Measurements from ENCODE around the gene KMT2B.

The KMT2B gene

GRCh38 chr19:35714601-35715354, 3.0 kb upstream of the KMT2B start:
- Histone ChIP-seq H3K9ac (ENCODE audit: low read length) (peak overlapping the region; percentile 77), H3K4me2 (ENCODE audit: low read length) (peak overlapping the region; percentile 83), H3K4me3 (ENCODE audit: low read length) (peak overlapping the region; percentile 78)

DNA sequence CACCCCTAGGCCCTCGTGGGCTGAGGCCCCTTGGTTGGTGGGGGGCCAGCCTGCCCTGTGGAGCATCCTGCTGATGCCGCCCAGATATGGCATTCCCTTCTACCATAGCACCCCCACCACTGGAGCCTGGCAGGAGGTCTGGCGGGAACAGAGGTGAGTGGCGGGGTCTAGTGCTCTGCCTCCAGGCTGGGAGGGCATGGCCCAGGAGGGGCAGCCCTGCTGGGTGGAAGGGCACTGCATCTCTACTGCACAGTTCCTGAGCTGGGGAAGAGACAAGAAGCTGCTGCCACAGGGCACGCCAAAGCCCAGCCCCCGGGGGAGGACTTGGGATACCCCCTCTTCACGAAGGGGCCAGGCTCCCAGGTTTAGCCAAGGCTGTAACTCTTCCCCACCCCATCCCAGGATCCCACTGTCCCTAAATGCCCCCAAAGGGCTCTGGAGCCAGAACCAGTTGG, 2.4 kb upstream of the KMT2B start:
- no peak for TF ChIP-seq CTCF (IDR thresholded peaks at IDR 0.05; ENCODE audit: low read depth, low read length)
- TF ChIP-seq EZH2phosphoT487 (IDR thresholded peaks at IDR 0.05; ENCODE audit: low read depth): no peak
- Histone ChIP-seq H3K9ac (ENCODE audit: low read length) (peak overlapping the region; percentile 67; the same call in 1 of the 2 replicates), H4K20me1 (ENCODE audit: insufficient read depth, low read length) (peaks cover 14% of the 10 kb centered on the region), H3K27me3 (ENCODE audit: low read depth, low read length) (no peaks in the 10 kb centered on the region), H2AFZ (ENCODE audit: low read depth, low read length) (no peak overlapping the region), H3K4me3 (ENCODE audit: low read length) (peak overlapping the region; percentile 80), H3K27ac (ENCODE audit: low read length) (no peak overlapping the region), H3K4me1 (ENCODE audit: low read length) (peaks cover 70% of the 10 kb centered on the region), H3K36me3 (replicated peaks; ENCODE audit: low read depth, low read length) (peaks cover 5% of the 10 kb centered on the region), H3K79me2 (ENCODE audit: low read length) (peaks cover 29% of the 10 kb centered on the region), H3K9me3 (ENCODE audit: insufficient read depth, low read length) (no peaks in the 10 kb centered on the region), H3K4me2 (ENCODE audit: low read length) (peak overlapping the region; percentile 83)

More at GRCh38 chr19:35714601-35715354, 3.0 kb upstream of the KMT2B start:
- Histone ChIP-seq H3K36me3 (replicated peaks; ENCODE audit: low read depth, low read length) (peaks cover under 1% of the 10 kb centered on the region), H3K27ac (ENCODE audit: low read length) (peak overlapping the region; percentile 91), H4K20me1 (ENCODE audit: insufficient read depth, low read length) (peaks cover 14% of the 10 kb centered on the region), H3K9me3 (ENCODE audit: insufficient read depth, low read length) (no peaks in the 10 kb centered on the region), H3K79me2 (ENCODE audit: low read length) (peaks cover 23% of the 10 kb centered on the region), H3K4me1 (ENCODE audit: low read length) (peaks cover 76% of the 10 kb centered on the region), H2AFZ (ENCODE audit: low read depth, low read length) (no peak overlapping the region), H3K27me3 (ENCODE audit: low read depth, low read length) (no peaks in the 10 kb centered on the region)
- TF ChIP-seq CTCF (IDR thresholded peaks at IDR 0.05; ENCODE audit: low read depth, low read length) (peak; percentile 40), EZH2phosphoT487 (IDR thresholded peaks at IDR 0.05; ENCODE audit: low read depth) (no peak)

GRCh38 chr19:35715981-35716800, 1.6 kb upstream of the KMT2B start:
- Histone ChIP-seq H3K79me2 (ENCODE audit: low read length) (peaks cover 34% of the 10 kb centered on the region), H3K4me3 (ENCODE audit: low read length) (peak overlapping the region; percentile 80), H3K27ac (ENCODE audit: low read length) (peak overlapping the region; percentile 69), H3K9me3 (ENCODE audit: insufficient read depth, low read length) (no peaks in the 10 kb centered on the region), H2AFZ (ENCODE audit: low read depth, low read length) (peak overlapping the region; percentile 63), H3K4me2 (ENCODE audit: low read length) (peak overlapping the region; percentile 83), H3K9ac (ENCODE audit: low read length) (peak overlapping the region; percentile 67), H3K27me3 (ENCODE audit: low read depth, low read length) (no peaks in the 10 kb centered on the region), H3K4me1 (ENCODE audit: low read length) (peaks cover 62% of the 10 kb centered on the region), H3K36me3 (replicated peaks; ENCODE audit: low read depth, low read length) (peaks cover 5% of the 10 kb centered on the region), H4K20me1 (ENCODE audit: insufficient read depth, low read length) (peaks cover 14% of the 10 kb centered on the region)
- TF ChIP-seq EZH2phosphoT487 (IDR thresholded peaks at IDR 0.05; ENCODE audit: low read depth) (no peak), CTCF (IDR thresholded peaks at IDR 0.05; ENCODE audit: low read depth, low read length) (no peak)

All from OCI-LY3 (cell line).